Endometrium (tissue), 2 donors: ENCODE data around the gene SYCP2.
"Not testable (repeated sequence)": the region's sequence is repeated elsewhere in the genome, so short reads cannot be mapped to it uniquely, and the experiment has no call there.

Source experiments
- FAIRE-seq: peaks from 2 replicates; lab custom pipeline; 2012; peaks lifted over from hg19 to GRCh38; lab: Jason Lieb, UNC
- donor health status: control.
- donor health status: control.

Gene SYCP2

GRCh38 chr20:59895908-59896307, 37.5 kb downstream of the SYCP2 start:
- FAIRE-seq: no peak

DNA sequence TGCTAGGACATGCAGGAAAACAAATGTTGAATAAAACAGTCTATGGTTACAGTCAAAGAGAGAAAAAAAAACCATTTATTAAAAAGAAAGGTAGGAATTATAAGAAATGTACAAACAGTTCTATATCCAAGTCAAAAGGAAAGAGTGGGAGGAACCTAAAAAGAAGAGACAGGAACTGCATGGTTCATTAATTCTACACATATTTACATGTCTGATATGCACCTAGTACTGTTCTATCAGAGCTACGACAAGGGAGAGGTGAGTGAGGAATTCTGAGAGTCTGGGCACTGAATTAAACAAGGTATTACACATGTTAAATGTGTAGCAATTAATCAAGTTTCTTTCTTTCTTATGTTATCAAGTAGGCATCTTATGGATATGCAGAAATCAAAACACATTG, 41.9 kb downstream of the SYCP2 start:
- FAIRE-seq: no peak

DNA sequence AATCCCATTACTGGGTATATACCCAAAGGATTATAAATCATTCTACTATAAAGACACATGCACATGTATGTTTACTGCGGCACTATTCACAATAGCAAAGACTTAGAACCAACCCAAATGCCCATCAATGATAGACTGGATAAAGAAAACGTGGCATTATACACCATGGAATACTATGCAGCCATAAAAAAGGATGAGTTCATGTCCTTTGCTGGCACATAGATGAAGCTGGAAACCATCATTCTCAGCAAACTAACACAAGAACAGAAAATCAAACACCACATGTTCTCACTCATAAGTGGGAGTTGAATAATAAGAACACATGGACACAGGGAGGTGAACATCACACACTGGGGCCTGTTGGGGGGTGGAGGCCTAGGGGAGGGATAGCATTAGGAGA, 43.4 kb downstream of the SYCP2 start:
- FAIRE-seq: not testable (repeated sequence)

DNA sequence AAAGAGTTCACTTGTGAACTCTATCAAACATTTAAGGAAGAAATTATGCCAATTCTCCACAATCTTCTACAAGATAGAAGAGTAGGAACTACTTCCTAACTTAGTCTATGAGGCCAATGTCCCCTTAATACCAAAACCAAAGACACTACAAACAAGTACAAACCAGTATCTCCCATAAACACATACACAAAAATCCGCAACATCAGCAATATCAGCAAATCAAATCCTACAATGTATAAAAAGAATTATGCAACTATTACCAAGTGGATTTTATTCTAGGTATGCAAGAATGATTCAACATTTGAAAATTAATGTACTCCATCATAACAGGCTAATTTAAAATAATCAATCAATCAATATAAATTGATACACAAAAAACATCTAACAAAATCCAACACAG, 45.4 kb downstream of the SYCP2 start:
- FAIRE-seq: no peak

DNA sequence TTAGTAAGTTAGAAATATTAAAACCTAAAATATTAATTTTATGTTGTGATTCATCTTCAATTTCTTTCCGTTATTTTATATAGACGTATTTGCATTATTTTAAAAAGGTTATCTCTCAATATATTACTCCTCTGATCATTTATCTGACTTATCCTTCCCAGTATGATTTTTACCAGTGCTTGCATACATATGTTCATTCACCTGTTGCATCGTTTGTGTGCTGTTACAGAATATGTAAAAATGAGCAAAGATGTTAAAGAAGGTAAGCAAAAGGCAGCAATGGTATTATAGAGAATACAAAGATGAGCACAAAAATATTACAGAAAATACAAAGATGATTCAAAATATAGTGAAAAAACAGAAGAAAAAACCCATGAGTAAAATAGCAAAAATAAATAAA, 48.9 kb downstream of the SYCP2 start:
- FAIRE-seq: no peak

GRCh38 chr20:59880198-59880597, 53.2 kb downstream of the SYCP2 start:
- FAIRE-seq: no peak

- no peak for FAIRE-seq
Observed at GRCh38 chr20:59873409-59873808, 60.0 kb downstream of the SYCP2 start.

- FAIRE-seq: no peak
Observed at GRCh38 chr20:59871096-59871495, 62.3 kb downstream of the SYCP2 start.

GRCh38 chr20:59866338-59866737, 67.1 kb downstream of the SYCP2 start:
- FAIRE-seq: peak; percentile 91

GRCh38 chr20:59864726-59865125, 68.7 kb downstream of the SYCP2 start:
- FAIRE-seq: no peak

DNA sequence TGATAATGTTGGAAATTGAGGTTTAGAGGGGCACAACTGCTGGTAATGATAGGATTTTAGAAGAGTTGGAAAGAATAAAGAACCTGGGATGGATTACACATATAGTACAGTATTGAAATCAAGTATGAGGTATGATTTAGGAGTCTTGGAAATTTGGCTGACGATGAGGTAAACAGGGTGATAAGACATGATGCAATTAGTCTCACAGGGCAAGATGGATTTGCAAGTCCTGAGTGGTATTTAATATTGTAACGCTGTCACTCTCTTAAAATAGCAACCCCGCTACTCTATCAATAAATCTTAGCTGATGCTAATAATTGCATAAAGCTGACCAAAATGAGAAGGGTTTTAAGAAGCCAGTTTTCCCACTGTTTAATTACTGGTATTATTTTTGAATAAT, 70.4 kb downstream of the SYCP2 start:
- FAIRE-seq: no peak

- no peak for FAIRE-seq
Observed at GRCh38 chr20:59861401-59861800, 72.0 kb downstream of the SYCP2 start.

DNA sequence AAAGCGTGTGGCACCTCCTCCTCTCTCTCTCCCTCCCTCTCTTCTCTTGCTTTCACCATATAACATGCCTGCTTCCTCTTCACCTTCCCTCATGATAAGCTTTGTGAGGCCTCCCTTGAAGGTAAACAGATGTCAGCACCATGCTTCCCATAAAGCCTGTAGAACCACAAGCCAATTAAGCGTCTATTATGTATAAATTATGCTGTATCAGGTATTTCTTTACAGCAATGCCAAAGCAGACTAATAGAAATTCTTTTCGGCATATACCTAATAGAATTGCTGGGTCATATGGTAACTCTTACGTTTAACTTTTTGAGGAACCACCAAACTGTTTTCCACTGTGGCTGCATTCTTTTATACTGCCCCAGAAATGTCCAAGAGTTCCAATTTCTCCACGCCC, 75.0 kb downstream of the SYCP2 start:
- no peak for FAIRE-seq

DNA sequence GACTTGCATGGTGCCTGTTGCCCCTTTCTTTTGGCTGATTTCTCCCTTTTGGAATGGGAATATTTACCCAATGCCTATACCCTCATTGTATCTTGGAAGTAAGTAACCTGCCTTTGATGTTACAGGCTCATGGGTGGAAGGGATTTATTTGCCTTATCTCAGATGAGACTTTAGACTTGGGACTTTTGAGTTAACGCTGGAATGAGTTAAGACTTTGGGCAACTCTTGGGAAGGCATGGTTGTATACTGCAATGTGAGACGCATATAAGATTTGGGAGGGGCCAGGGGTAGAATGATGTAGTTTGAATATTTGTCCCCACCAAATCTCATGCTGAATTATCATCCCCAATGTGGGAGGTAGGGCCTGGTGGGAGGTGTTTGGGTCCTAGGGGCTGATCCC, 75.5 kb downstream of the SYCP2 start:
- FAIRE-seq: no peak

- not testable (repeated sequence) for FAIRE-seq
Observed at GRCh38 chr20:59856941-59857340, 76.5 kb downstream of the SYCP2 start.

DNA sequence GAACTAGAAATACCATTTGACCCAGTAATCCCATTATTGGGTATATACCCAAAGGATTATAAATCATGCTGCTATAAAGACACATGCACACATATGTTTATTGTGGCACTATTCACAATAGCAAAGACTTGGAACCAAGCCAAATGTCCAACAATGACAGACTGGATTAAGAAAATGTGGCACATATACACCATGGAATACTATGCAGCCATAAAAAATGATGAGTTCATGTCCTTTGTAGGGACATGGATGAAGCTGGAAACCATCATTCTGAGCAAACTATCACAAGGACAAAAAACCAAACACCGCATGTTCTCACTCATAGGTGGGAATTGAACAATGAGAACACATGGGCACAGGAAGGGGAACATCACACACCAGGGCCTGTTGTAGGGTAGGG, 76.9 kb downstream of the SYCP2 start:
- FAIRE-seq: not testable (repeated sequence)

DNA sequence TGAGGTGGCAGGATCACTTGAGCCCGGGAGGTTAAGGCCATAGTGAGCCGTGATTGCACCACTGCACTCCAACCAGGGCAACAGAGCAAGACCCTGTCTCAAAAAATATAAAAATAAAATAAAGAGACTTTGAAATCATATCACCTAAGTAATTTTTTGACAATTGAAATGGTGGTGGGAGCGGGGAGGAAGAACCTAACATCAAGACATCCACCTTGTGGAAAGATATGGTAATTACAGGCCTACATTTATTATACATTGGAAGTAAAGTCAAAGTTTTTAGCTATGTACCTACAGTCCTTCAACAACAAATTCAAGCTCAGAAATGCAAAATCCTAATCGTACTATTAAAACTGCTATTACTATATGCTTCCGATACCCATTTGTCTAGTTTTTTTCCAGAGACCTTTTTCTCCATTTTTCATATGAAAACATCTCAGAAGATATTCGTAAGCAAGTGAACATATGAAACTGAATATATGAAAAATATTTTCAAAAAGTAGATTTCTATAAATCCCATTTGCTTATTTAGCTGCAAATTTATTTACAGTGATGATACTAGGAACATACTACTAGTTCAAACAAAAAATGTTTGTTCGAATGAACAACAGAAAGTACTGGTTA, 83.3 kb downstream of the SYCP2 start:
- peak; percentile 94 for FAIRE-seq

DNA sequence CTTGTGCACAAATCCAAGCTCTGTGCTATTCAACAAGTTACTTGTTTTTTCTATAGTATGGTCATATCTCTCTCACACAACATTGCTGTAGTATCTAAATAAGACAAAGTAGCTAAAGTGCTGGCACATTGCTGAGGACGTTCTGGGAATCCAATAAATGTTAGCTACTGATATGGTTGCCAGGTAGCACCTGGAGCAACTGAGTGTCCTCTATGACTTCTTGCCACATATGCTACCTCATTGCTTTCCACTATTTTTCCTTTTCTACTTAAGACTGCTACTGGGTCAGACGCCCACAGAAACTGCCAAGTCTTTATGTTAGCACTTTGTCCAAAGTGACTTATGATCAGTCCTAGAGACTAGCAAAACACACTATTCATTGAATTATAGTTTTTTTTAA, 85.3 kb downstream of the SYCP2 start:
- no peak for FAIRE-seq

DNA sequence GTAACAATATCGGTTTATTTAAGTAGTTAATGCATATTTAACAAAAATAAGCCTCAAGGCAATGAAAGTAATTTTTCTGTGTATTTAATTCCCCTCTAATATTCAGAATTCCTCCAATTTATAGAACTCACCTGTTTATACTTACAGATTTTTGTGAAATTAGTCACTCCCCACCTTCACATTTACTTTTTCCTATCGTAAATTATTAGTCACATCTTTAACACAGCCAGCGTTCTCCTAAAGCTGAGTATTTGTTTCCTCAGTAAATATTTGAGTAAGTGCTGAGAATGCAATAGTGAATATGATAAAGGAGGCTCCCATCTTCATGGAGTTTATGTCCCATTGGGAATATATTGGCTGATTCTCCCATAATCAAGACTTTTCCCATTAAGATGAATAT, 88.0 kb downstream of the SYCP2 start:
- no peak for FAIRE-seq

DNA sequence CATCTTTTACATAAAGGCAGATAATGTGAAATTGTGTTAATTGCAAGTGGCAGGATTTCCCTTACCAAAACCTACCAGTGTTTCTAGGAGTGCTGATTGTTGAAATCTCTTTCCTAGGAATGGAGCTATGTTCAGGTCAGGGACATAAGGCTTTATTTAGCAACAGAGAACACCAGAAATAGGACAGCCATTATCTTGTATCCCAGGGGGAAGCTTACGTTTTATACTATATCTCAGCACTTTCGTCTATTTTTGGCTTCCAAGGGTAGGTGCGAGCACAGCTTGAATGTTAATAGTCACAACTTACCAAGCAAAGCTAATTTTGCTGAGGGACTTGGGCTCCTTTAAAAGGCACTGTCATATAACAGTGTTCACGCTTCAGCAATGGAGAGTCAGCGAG, 94.0 kb downstream of the SYCP2 start:
- no peak for FAIRE-seq

GRCh38 chr20:59837623-59838394, 95.6 kb downstream of the SYCP2 start:
- no peak for FAIRE-seq

DNA sequence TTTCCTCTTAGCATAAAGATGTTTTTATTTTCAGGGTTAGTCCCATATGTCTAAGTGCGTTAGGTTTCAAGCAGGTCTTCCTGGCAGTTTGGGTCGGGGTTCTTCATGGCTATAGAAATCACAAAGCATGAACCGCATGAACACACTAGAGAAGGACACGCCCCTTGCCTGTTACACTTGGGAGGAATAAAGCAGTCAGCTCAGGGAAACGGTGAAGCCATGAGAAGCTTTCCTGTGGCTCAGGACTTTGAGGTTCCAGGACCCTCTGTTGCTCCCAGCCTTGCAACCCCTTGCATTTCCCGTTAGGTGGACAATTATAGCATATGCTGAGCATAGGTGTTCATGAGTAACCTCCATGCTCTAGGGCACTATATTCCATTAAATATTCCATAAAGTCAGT, 96.7 kb downstream of the SYCP2 start:
- FAIRE-seq: no peak

GRCh38 chr20:59835448-59836395, 97.7 kb downstream of the SYCP2 start:
- no peak for FAIRE-seq
